ENCODE measurements around the gene DNAH5. TPM values are rescaled to one million over a fixed set of nuclear protein-coding genes. Genes with fewer than 3 reads are reported as not detected.
"Not testable (repeated sequence)": the region's sequence is repeated elsewhere in the genome, so short reads cannot be mapped to it uniquely, and the experiment has no call there.

The DNAH5 gene
- total RNA-seq, 3 donors from 2014 or later = 0.48 to 14.4 (median 3.8) TPM

- Histone ChIP-seq H3K4me3 (peak overlapping the region in 2 of 3 donors; percentile 5 to 19), H3K27ac (no peak overlapping the region), H3K36me3 (no peaks in the 10 kb centered on the region), H3K27me3 (no peaks in the 10 kb centered on the region), H3K9me3 (no peaks in the 10 kb centered on the region), H3K4me1 (no peaks in the 10 kb centered on the region)
- intact Hi-C loops (cut with DNase I; ENCODE audit: low total_unique reads) = no loop called here
- TF ChIP-seq POLR2A (IDR thresholded peaks at IDR 0.05) = no peak
- TF ChIP-seq CTCF (IDR thresholded peaks at IDR 0.05) = no peak
- no peak for TF ChIP-seq POLR2AphosphoS5 (IDR thresholded peaks at IDR 0.05)
- no peak for DNase-seq (ENCODE audit: low spot score in 2 of 2)
These were observed 134.6 kb downstream of the DNAH5 start for GRCh38 chr5:13809921-13810320.

- H3K4me1 ChIP-seq = no peaks in the 10 kb centered on the region
- intact Hi-C loops (cut with DNase I; ENCODE audit: low total_unique reads) = no loop called here
- H3K27me3 ChIP-seq = no peaks in the 10 kb centered on the region
- no peaks in the 10 kb centered on the region for H3K9me3 ChIP-seq
- TF ChIP-seq POLR2AphosphoS5 (IDR thresholded peaks at IDR 0.05) (no peak), POLR2A (IDR thresholded peaks at IDR 0.05) (no peak), CTCF (IDR thresholded peaks at IDR 0.05) (no peak)
- H3K36me3 ChIP-seq = no peaks in the 10 kb centered on the region
- no peak overlapping the region for H3K27ac ChIP-seq
- no peak overlapping the region for H3K4me3 ChIP-seq
- no peak for DNase-seq (ENCODE audit: low spot score in 2 of 2)
These were observed 140.2 kb downstream of the DNAH5 start for GRCh38 chr5:13804336-13804735.

- H3K36me3 ChIP-seq; H3K27me3 ChIP-seq; H3K4me1 ChIP-seq; intact Hi-C loops (cut with DNase I; ENCODE audit: low total_unique reads); H3K9me3 ChIP-seq; H3K27ac ChIP-seq; H3K4me3 ChIP-seq; DNase-seq (ENCODE audit: low spot score in 2 of 2): not testable (repeated sequence)
These were observed 145.9 kb downstream of the DNAH5 start for GRCh38 chr5:13798569-13798968.

GRCh38 chr5:13785781-13786415, 158.6 kb downstream of the DNAH5 start:
- H3K27me3 ChIP-seq = no peaks in the 10 kb centered on the region
- H3K36me3 ChIP-seq = no peaks in the 10 kb centered on the region
- DNase-seq (ENCODE audit: low spot score in 2 of 2) = no peak
- H3K9me3 ChIP-seq = no peaks in the 10 kb centered on the region
- TF ChIP-seq CTCF (IDR thresholded peaks at IDR 0.05) (no peak), POLR2AphosphoS5 (IDR thresholded peaks at IDR 0.05) (no peak), POLR2A (IDR thresholded peaks at IDR 0.05) (no peak)
- intact Hi-C loops (cut with DNase I; ENCODE audit: low total_unique reads) = no loop called here
- H3K27ac ChIP-seq = no peak overlapping the region
- no peaks in the 10 kb centered on the region for H3K4me1 ChIP-seq
- no peak overlapping the region for H3K4me3 ChIP-seq

GRCh38 chr5:13783726-13784125, 160.8 kb downstream of the DNAH5 start:
- intact Hi-C loops (cut with DNase I; ENCODE audit: low total_unique reads) = no loop called here
- Histone ChIP-seq H3K27ac (no peak overlapping the region), H3K9me3 (no peaks in the 10 kb centered on the region), H3K4me1 (no peaks in the 10 kb centered on the region), H3K27me3 (no peaks in the 10 kb centered on the region), H3K36me3 (no peaks in the 10 kb centered on the region), H3K4me3 (no peak overlapping the region)
- no peak for DNase-seq (ENCODE audit: low spot score in 2 of 2)
- no peak for TF ChIP-seq POLR2A (IDR thresholded peaks at IDR 0.05)
- TF ChIP-seq POLR2AphosphoS5 (IDR thresholded peaks at IDR 0.05) = no peak
- no peak for TF ChIP-seq CTCF (IDR thresholded peaks at IDR 0.05)

- no peaks in the 10 kb centered on the region for H3K4me1 ChIP-seq
- TF ChIP-seq POLR2A (IDR thresholded peaks at IDR 0.05) (no peak), POLR2AphosphoS5 (IDR thresholded peaks at IDR 0.05) (no peak), CTCF (IDR thresholded peaks at IDR 0.05) (no peak)
- H3K4me3 ChIP-seq = no peak overlapping the region
- no peaks in the 10 kb centered on the region for H3K36me3 ChIP-seq
- no peak overlapping the region for H3K27ac ChIP-seq
- no peaks in the 10 kb centered on the region for H3K27me3 ChIP-seq
- no peak for DNase-seq (ENCODE audit: low spot score in 2 of 2)
- no peaks in the 10 kb centered on the region for H3K9me3 ChIP-seq
- intact Hi-C loops (cut with DNase I; ENCODE audit: low total_unique reads) = no loop called here
These were observed 164.4 kb downstream of the DNAH5 start for GRCh38 chr5:13780081-13780480.
